ENCODE measurements around the gene LYPLA2. TPM values are rescaled to one million over a fixed set of nuclear protein-coding genes. Genes with fewer than 3 reads are reported as not detected.
A peak's percentile ranks its signal among the peaks of the same experiment; 100 is the strongest.

LYPLA2 gene
- total and polyA plus RNA-seq, 2 experiments from 2014 or later, result 46.3 to 48.1 TPM

- no peaks in the 10 kb centered on the region for H4K20me1 ChIP-seq (ENCODE audit: insufficient read depth)
- TF ChIP-seq EZH2phosphoT487 (IDR thresholded peaks at IDR 0.05; ENCODE audit: insufficient read depth, low read depth) (no peak), EZH2 (IDR thresholded peaks at IDR 0.05; ENCODE audit: insufficient read depth, poor library complexity, severe bottlenecking) (no peak)
- no peaks in the 10 kb centered on the region for H3K9me3 ChIP-seq (ENCODE audit: low read depth)
- no peaks in the 10 kb centered on the region for H3F3A ChIP-seq (ENCODE audit: insufficient read depth)
- H3K36me3 ChIP-seq (ENCODE audit: low read depth), result peaks cover 28% of the 10 kb centered on the region
- in situ Hi-C loops (cut with MboI), result no loop called here
- H3K27me3 ChIP-seq (replicated peaks; ENCODE audit: insufficient read depth), result no peaks in the 10 kb centered on the region
- no peak overlapping the region for H3K4me2 ChIP-seq (ENCODE audit: unreplicated experiment)
- H3K4me3 ChIP-seq, result no peak overlapping the region
- no peak overlapping the region for H3K9ac ChIP-seq
- DNase-seq, result no peak
- no peak overlapping the region for H3K27ac ChIP-seq
- H2AFZ ChIP-seq, result no peak overlapping the region
- H3K4me1 ChIP-seq (ENCODE audit: insufficient read depth), result no peaks in the 10 kb centered on the region
- no peaks in the 10 kb centered on the region; the same call in 1 of the 2 replicates for H3K79me2 ChIP-seq (ENCODE audit: insufficient read depth)
- H3K9me2 ChIP-seq (ENCODE audit: insufficient read depth), result no peaks in the 10 kb centered on the region
Measured at GRCh38 chr1:23816906-23817305, 26.0 kb downstream of the LYPLA2 start.

DNA sequence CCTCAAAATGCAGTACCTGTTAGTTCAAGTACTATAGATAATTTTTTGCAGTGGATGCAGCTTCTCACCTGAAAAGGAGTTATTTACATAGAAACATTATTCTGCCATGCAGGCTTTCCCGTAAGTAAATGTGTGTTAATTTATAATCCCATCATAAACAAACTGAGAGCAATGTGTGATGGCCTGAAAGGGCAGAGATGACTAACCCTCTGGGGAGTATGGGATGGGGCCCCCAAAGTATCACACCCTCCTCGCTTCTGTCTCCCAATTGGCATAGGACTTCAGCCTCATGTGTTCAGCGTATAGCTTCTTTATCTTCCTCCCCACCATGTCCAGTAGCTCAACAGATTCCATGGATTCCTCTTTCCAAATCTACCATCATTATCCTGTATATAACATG is 26.7 kb downstream of the LYPLA2 start:
- DNase-seq, result no peak
- no peak overlapping the region for H3K4me2 ChIP-seq (ENCODE audit: unreplicated experiment)
- no peak overlapping the region for H3K4me3 ChIP-seq
- no peak overlapping the region for H2AFZ ChIP-seq
- no peak overlapping the region for H3K27ac ChIP-seq
- no peaks in the 10 kb centered on the region for H3F3A ChIP-seq (ENCODE audit: insufficient read depth)
- peaks cover 4% of the 10 kb centered on the region; the same call in 1 of the 2 replicates for H3K79me2 ChIP-seq (ENCODE audit: insufficient read depth)
- H3K36me3 ChIP-seq (ENCODE audit: low read depth), result peaks cover 28% of the 10 kb centered on the region
- H3K9ac ChIP-seq, result no peak overlapping the region
- H3K4me1 ChIP-seq (ENCODE audit: insufficient read depth), result no peaks in the 10 kb centered on the region
- no peaks in the 10 kb centered on the region for H3K9me2 ChIP-seq (ENCODE audit: insufficient read depth)
- no peaks in the 10 kb centered on the region for H3K9me3 ChIP-seq (ENCODE audit: low read depth)
- H4K20me1 ChIP-seq (ENCODE audit: insufficient read depth), result no peaks in the 10 kb centered on the region
- in situ Hi-C loops (cut with MboI), result no loop called here
- 82% methylated on average over 3 of the region's 3 CpGs for WGBS, 2 experiments (ENCODE audit: low coverage in 1 of 2, low lambda C conversion rate in 2 of 2, missing lambda C conversion rate in 2 of 2)
- H3K27me3 ChIP-seq (replicated peaks; ENCODE audit: insufficient read depth), result no peaks in the 10 kb centered on the region
- no peak for TF ChIP-seq EZH2phosphoT487 (IDR thresholded peaks at IDR 0.05; ENCODE audit: insufficient read depth, low read depth)
- TF ChIP-seq EZH2 (IDR thresholded peaks at IDR 0.05; ENCODE audit: insufficient read depth, poor library complexity, severe bottlenecking), result no peak

DNA sequence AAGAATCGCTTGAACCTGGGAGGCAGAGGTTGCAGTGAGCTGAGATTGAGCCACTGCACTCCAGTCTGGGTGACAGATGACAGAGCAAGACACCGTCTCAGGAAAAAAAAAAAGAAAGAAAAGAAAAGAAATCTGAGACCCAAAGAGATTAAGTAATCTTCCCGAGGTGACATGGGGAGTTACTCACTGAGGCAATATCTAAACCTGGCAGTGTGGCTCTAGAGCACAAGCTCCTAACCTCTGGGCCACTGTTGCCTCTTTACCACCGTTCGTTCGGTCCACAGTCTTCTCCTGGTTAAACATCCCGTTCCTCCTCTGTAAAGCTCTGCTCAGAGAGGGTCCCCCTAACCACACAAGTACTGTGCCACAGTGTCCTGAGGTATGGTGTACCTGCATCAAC is 32.8 kb downstream of the LYPLA2 start:
- no peaks in the 10 kb centered on the region for H3K9me2 ChIP-seq (ENCODE audit: insufficient read depth)
- in situ Hi-C loops (cut with MboI), result no loop called here
- peaks cover 6% of the 10 kb centered on the region; the same call in 1 of the 2 replicates for H3K4me1 ChIP-seq (ENCODE audit: insufficient read depth)
- peak overlapping the region; percentile 93 for H3K4me3 ChIP-seq
- no peak for DNase-seq
- H3F3A ChIP-seq (ENCODE audit: insufficient read depth), result no peaks in the 10 kb centered on the region
- H3K79me2 ChIP-seq (ENCODE audit: insufficient read depth), result peaks cover 26% of the 10 kb centered on the region
- H3K36me3 ChIP-seq (ENCODE audit: low read depth), result no peaks in the 10 kb centered on the region
- no peaks in the 10 kb centered on the region for H3K27me3 ChIP-seq (replicated peaks; ENCODE audit: insufficient read depth)
- no peaks in the 10 kb centered on the region for H4K20me1 ChIP-seq (ENCODE audit: insufficient read depth)
- WGBS, 2 experiments (ENCODE audit: low coverage in 1 of 2, low lambda C conversion rate in 2 of 2, missing lambda C conversion rate in 2 of 2), result 69 to 76% methylated on average over 7 of the region's 7 CpGs
- H3K9ac ChIP-seq, result peak overlapping the region; percentile 98; the same call in 1 of the 2 replicates
- H2AFZ ChIP-seq, result no peak overlapping the region
- H3K4me2 ChIP-seq (ENCODE audit: unreplicated experiment), result peak overlapping the region; percentile 90
- TF ChIP-seq EZH2 (IDR thresholded peaks at IDR 0.05; ENCODE audit: insufficient read depth, poor library complexity, severe bottlenecking) (no peak), EZH2phosphoT487 (IDR thresholded peaks at IDR 0.05; ENCODE audit: insufficient read depth, low read depth) (no peak)
- H3K9me3 ChIP-seq (ENCODE audit: low read depth), result no peaks in the 10 kb centered on the region
- H3K27ac ChIP-seq, result no peak overlapping the region

- peak overlapping the region; percentile 81 for H3K27ac ChIP-seq
- peaks cover 6% of the 10 kb centered on the region; the same call in 1 of the 2 replicates for H3K4me1 ChIP-seq (ENCODE audit: insufficient read depth)
- peak overlapping the region; percentile 90 for H2AFZ ChIP-seq
- DNase-seq, result peak; percentile 39
- peak overlapping the region; percentile 90 for H3K4me2 ChIP-seq (ENCODE audit: unreplicated experiment)
- H3K79me2 ChIP-seq (ENCODE audit: insufficient read depth), result peaks cover 26% of the 10 kb centered on the region
- peak overlapping the region; percentile 93 for H3K4me3 ChIP-seq
- 1 to 3% methylated on average over 8 of the region's 8 CpGs for WGBS, 2 experiments (ENCODE audit: low coverage in 1 of 2, low lambda C conversion rate in 2 of 2, missing lambda C conversion rate in 2 of 2)
- H3F3A ChIP-seq (ENCODE audit: insufficient read depth), result no peaks in the 10 kb centered on the region
- no peaks in the 10 kb centered on the region for H3K36me3 ChIP-seq (ENCODE audit: low read depth)
- in situ Hi-C loops (cut with MboI), result no loop called here
- H3K9me2 ChIP-seq (ENCODE audit: insufficient read depth), result no peaks in the 10 kb centered on the region
- peak overlapping the region; percentile 98 for H3K9ac ChIP-seq
- H4K20me1 ChIP-seq (ENCODE audit: insufficient read depth), result no peaks in the 10 kb centered on the region
- no peaks in the 10 kb centered on the region for H3K27me3 ChIP-seq (replicated peaks; ENCODE audit: insufficient read depth)
- TF ChIP-seq EZH2phosphoT487 (IDR thresholded peaks at IDR 0.05; ENCODE audit: insufficient read depth, low read depth) (no peak), EZH2 (IDR thresholded peaks at IDR 0.05; ENCODE audit: insufficient read depth, poor library complexity, severe bottlenecking) (no peak)
- no peaks in the 10 kb centered on the region for H3K9me3 ChIP-seq (ENCODE audit: low read depth)
Measured at GRCh38 chr1:23824711-23825075, 33.7 kb downstream of the LYPLA2 start.

Measured in GM23248 (cell line).